ENCODE results near the gene PLVAP. TPM values are rescaled to one million over a fixed set of nuclear protein-coding genes. Genes with fewer than 3 reads are reported as not detected.

Gene PLVAP
- total and polyA plus RNA-seq, 9 of the 15 experiments (the other 6 are each of a cell fraction or from before 2014, with no cell fraction given), result 0.09 to 0.84 (median 0.51) TPM; not detected in 4

DNA sequence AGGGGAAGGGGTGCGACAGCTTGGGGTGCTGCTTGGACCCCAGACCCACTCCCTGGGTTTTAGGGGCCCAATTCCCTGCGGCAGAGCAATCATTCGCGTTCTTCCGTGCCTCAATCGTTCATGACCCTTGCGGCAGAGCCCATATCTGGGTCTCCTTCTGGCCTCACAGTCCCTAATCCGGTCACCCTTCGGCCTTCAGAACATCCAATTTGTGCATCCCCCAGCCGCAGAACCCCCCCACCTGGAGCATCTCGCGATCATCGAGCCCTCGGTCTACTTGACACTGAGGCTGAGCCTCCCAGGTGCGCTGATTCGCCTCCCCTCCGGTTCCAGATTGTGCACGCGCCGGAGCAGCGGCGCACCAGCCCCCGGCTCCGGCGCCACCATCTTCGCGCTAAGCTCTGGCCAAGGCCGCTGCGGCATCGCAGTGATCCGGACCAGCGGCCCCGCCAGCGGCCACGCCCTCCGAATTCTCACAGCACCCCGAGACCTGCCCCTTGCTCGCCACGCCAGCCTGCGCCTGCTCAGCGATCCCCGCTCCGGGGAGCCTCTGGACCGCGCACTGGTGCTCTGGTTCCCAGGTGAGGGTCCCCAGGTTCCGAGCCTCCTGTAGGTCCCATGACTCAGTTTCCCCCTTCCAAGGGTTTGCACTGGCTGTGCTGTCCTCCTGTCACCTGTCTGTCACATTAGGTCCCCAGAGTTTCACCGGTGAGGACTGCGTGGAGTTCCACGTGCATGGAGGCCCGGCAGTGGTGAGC lies 39.3 kb downstream of the PLVAP start (continued):
- TF ChIP-seq ZNF518B (CRISPR knock-in tag; IDR thresholded peaks at IDR 0.05) (no peak), SFPQ (IDR thresholded peaks at IDR 0.05; ENCODE audit: low read depth, low read length) (no peak), KAT8 (IDR thresholded peaks at IDR 0.05; ENCODE audit: low read depth) (no peak), NFATC3 (IDR thresholded peaks at IDR 0.05) (no peak), DNMT1 (IDR thresholded peaks at IDR 0.05) (no peak), PHF21A (IDR thresholded peaks at IDR 0.05; ENCODE audit: borderline replicate concordance, low read depth) (0 out of 2 replicates have a peak, but pooled peaks have one; percentile 5), ZNF175 (CRISPR knock-in tag; IDR thresholded peaks at IDR 0.05; ENCODE audit: low read depth) (no peak), CREM (IDR thresholded peaks at IDR 0.05; ENCODE audit: low read depth) (no peak), RBM22 (IDR thresholded peaks at IDR 0.05; ENCODE audit: low read depth, low read length, poor library complexity, severe bottlenecking) (no peak), FOXK2 (conservative IDR thresholded peaks at IDR 0.05 in 1 of 2, IDR thresholded peaks at IDR 0.05 in 1 of 2; ENCODE audit: low read depth in 2 of 2) (no peak), NKRF (IDR thresholded peaks at IDR 0.05; ENCODE audit: borderline replicate concordance) (0 out of 2 replicates have a peak, but pooled peaks have one; percentile 21), MXD1 (CRISPR knock-in tag; IDR thresholded peaks at IDR 0.05; ENCODE audit: borderline replicate concordance, poor library complexity, severe bottlenecking) (no peak), KLF6 (CRISPR knock-in tag; IDR thresholded peaks at IDR 0.05; ENCODE audit: borderline replicate concordance) (no peak; the same call in 1 of the 2 replicates), ZNF165 (CRISPR knock-in tag; IDR thresholded peaks at IDR 0.05; ENCODE audit: borderline replicate concordance) (no peak), KLF10 (CRISPR knock-in tag; IDR thresholded peaks at IDR 0.05) (no peak), HCFC1 (IDR thresholded peaks at IDR 0.05; ENCODE audit: low read depth, low read length) (no peak)
- TF ChIP-seq, protein P1, sequence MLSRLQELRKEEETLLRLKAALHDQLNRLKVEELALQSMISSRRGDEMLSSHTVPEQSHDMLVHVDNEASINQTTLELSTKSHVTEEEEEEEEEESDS (CRISPR knock-in tag; IDR thresholded peaks at IDR 0.05), result no peak
- TF ChIP-seq, protein P2, sequence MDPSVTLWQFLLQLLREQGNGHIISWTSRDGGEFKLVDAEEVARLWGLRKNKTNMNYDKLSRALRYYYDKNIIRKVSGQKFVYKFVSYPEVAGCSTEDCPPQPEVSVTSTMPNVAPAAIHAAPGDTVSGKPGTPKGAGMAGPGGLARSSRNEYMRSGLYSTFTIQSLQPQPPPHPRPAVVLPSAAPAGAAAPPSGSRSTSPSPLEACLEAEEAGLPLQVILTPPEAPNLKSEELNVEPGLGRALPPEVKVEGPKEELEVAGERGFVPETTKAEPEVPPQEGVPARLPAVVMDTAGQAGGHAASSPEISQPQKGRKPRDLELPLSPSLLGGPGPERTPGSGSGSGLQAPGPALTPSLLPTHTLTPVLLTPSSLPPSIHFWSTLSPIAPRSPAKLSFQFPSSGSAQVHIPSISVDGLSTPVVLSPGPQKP (CRISPR knock-in tag; IDR thresholded peaks at IDR 0.05), result no peak

Measured in K562 (cell line).